HepG2 (cell line): ENCODE measurements around the gene ANKRD62. TPM values are rescaled to one million over a fixed set of nuclear protein-coding genes. Genes with fewer than 3 reads are reported as not detected.

Experiments used
- ATAC-seq: fragments of 200-7000 bp; cut with Tn5 transposase; 3 replicates; pipeline ENCODE4 v1.9.1; 2020; ENCODE audit warnings: mild to moderate bottlenecking, moderate library complexity
- BruUV-seq: library from RNA; stranded (reverse); fragments of 400-500 nt; replicated peaks from 2 replicates; lab custom pipeline; 2021; lab: Mats Ljungman, UMichigan
- CTCF ChIA-PET: fragments of 300-600 bp; formaldehyde crosslinking; extraction: SDS; loops from one replicate; lab custom pipeline; 2021; ENCODE audit warnings: low total read pairs, inconsistent platforms, low intra/inter-chr PET ratio; lab: Yijun Ruan, JAX
- POLR2A ChIA-PET: fragments of 350-600 bp; sonication (Branson Sonifier 250); formaldehyde crosslinking; loops from one replicate; lab custom pipeline; 2020; ENCODE audit warnings: antibody characterized with exemption, inconsistent platforms; lab: Yijun Ruan, JAX
- DNase-seq: peaks from one replicate; pipeline ENCODE4 v3.0.0-alpha.2; 2015; ENCODE audit warnings: low spot score
- FAIRE-seq: peaks from 3 replicates; lab custom pipeline; 2011; peaks lifted over from hg19 to GRCh38; lab: Jason Lieb, UNC
- H2AFZ ChIP-seq: one replicate; pipeline ENCODE4 v1.6.1; 2011; ENCODE audit warnings: low read length, inconsistent platforms
- H3K27ac ChIP-seq: fragments of 300-600 bp; 3 replicates; pipeline ENCODE4 v1.8.0; 2011; ENCODE audit warnings: mixed run types, mild to moderate bottlenecking, mixed read lengths, low read length, inconsistent platforms; ENCODE audit not compliant: insufficient read depth; ENCODE audit errors: extremely low read length
- H3K27me3 ChIP-seq, 2 experiments: fragments of 200-600 bp in 1 of 2; 2 replicates in 1 of 2; 3 replicates in 1 of 2; pipeline versions ENCODE4 v1.6.0 to v1.8.0; 2011; ENCODE audit warnings: low read length in 2 of 2, mild to moderate bottlenecking in 2 of 2, moderate library complexity in 2 of 2, inconsistent platforms in 1 of 2; ENCODE audit not compliant: insufficient read depth in 2 of 2, control insufficient read depth in 1 of 2
- H3K36me3 ChIP-seq, 2 experiments: fragments of 200-600 bp in 1 of 2; replicated peaks in 1 of 2; 2 replicates in 1 of 2; 3 replicates in 1 of 2; pipeline versions ENCODE4 v1.5.1 to v1.8.0; 2011; ENCODE audit warnings: low read length in 2 of 2, inconsistent platforms in 1 of 2; ENCODE audit not compliant: insufficient read depth in 2 of 2, control insufficient read depth in 1 of 2
- H3K4me1 ChIP-seq: 2 replicates; pipeline ENCODE4 v1.5.1; 2012; ENCODE audit warnings: low read length, inconsistent platforms; ENCODE audit not compliant: insufficient read depth
- H3K4me2 ChIP-seq: 2 replicates; pipeline ENCODE4 v1.6.0; 2011; ENCODE audit warnings: low read depth, low read length, inconsistent platforms
- H3K4me3 ChIP-seq, 3 experiments: fragments of 200-600 bp in 1 of 3; sonication (generic), shearing (Covaris generic) in 1 of 3; replicated peaks in 1 of 3; 2 replicates each; pipeline ENCODE4 v1.5.1; 2011 to 2016; ENCODE audit warnings: low read length in 3 of 3, inconsistent platforms in 2 of 3, low read depth in 2 of 3, mild to moderate bottlenecking in 2 of 3, control low read depth in 1 of 3, mixed read lengths in 1 of 3; ENCODE audit not compliant: insufficient read depth in 1 of 3
- H3K79me2 ChIP-seq: one replicate; pipeline ENCODE4 v1.6.1; 2011; ENCODE audit warnings: low read length, inconsistent platforms; ENCODE audit not compliant: insufficient read depth
- H3K9ac ChIP-seq: 2 replicates; pipeline ENCODE4 v1.6.0; 2011; ENCODE audit warnings: mild to moderate bottlenecking, low read depth, low read length, inconsistent platforms; ENCODE audit not compliant: insufficient read depth
- H3K9me3 ChIP-seq: 2 replicates; pipeline ENCODE4 v1.5.1; 2012; ENCODE audit warnings: mild to moderate bottlenecking, low read length
- H4K20me1 ChIP-seq: 2 replicates; pipeline ENCODE4 v1.6.0; 2011; ENCODE audit warnings: inconsistent platforms, mild to moderate bottlenecking, low read length, moderate library complexity; ENCODE audit not compliant: insufficient read depth
- ARNT2 ChIP-seq: sonication (generic); formaldehyde crosslinking; IDR thresholded peaks from 2 replicates; pipeline ENCODE4 v1.8.0; 2022; ENCODE audit warnings: mild to moderate bottlenecking, low read depth, missing genetic modification reagents, moderate library complexity
- HES4 ChIP-seq: sonication (generic); formaldehyde crosslinking; IDR thresholded peaks from 2 replicates; pipeline ENCODE4 v1.9.0; 2021; ENCODE audit warnings: mild to moderate bottlenecking, missing genetic modification reagents, borderline replicate concordance
- HNRNPLL ChIP-seq: fragments of 200-400 bp; formaldehyde crosslinking; IDR thresholded peaks from 2 replicates; pipeline ENCODE4 v1.6.1; 2017; ENCODE audit warnings: mild to moderate bottlenecking, low read depth, low read length; ENCODE audit not compliant: poor library complexity, severe bottlenecking
- MYC ChIP-seq: sonication (generic); formaldehyde crosslinking; IDR thresholded peaks from 2 replicates; pipeline ENCODE4 v1.9.0; 2021; ENCODE audit warnings: missing genetic modification reagents, borderline replicate concordance
- NBN ChIP-seq: fragments of 450-650 bp; conservative IDR thresholded peaks from 2 replicates; pipeline ENCODE4 v1.6.1; 2017
- NPAS2 ChIP-seq: sonication (generic); formaldehyde crosslinking; IDR thresholded peaks from 2 replicates; pipeline ENCODE4 v1.8.0; 2022; ENCODE audit warnings: mild to moderate bottlenecking, missing genetic modification reagents, borderline replicate concordance
- PHF8 ChIP-seq: sonication (generic); formaldehyde crosslinking; IDR thresholded peaks from 2 replicates; pipeline ENCODE4 v1.5.0; 2020; ENCODE audit warnings: missing genetic modification reagents
- PTBP1 ChIP-seq: fragments of 200-400 bp; formaldehyde crosslinking; IDR thresholded peaks from 2 replicates; pipeline ENCODE4 v1.6.1; 2018; ENCODE audit warnings: low read length, low read depth; ENCODE audit not compliant: poor library complexity, severe bottlenecking
- TSC22D2 ChIP-seq: sonication (generic); formaldehyde crosslinking; IDR thresholded peaks from 2 replicates; pipeline ENCODE4 v1.5.1; 2020; ENCODE audit warnings: missing genetic modification reagents, mild to moderate bottlenecking, borderline replicate concordance
- ZFP91 ChIP-seq: sonication (generic); formaldehyde crosslinking; IDR thresholded peaks from 2 replicates; pipeline ENCODE4 v1.9.0; 2022; ENCODE audit warnings: missing genetic modification reagents, mild to moderate bottlenecking, borderline replicate concordance
- ZFY ChIP-seq: sonication (generic); formaldehyde crosslinking; IDR thresholded peaks from 2 replicates; pipeline ENCODE4 v1.4.0; 2020; ENCODE audit warnings: missing genetic modification reagents
- ZNF543 ChIP-seq: sonication (generic); formaldehyde crosslinking; IDR thresholded peaks from 2 replicates; pipeline ENCODE4 v1.4.0; 2020; ENCODE audit warnings: mild to moderate bottlenecking, missing genetic modification reagents
- ZNF563 ChIP-seq: sonication (generic); formaldehyde crosslinking; IDR thresholded peaks from 2 replicates; pipeline ENCODE4 v1.8.0; 2022; ENCODE audit warnings: mild to moderate bottlenecking, moderate library complexity, missing genetic modification reagents
- ZNF766 ChIP-seq: sonication (generic); formaldehyde crosslinking; IDR thresholded peaks from 2 replicates; pipeline ENCODE4 v1.5.0; 2020; ENCODE audit warnings: missing genetic modification reagents, borderline replicate concordance
- WGBS: methylation state at CpG from one replicate; pipeline ENCODE4 v1.1.6; 2017; ENCODE audit warnings: low lambda C conversion rate; 5-methylcytosine and 5-hydroxymethylcytosine counted together
- in situ Hi-C: cut with HindIII; loops from 2 replicates; pipeline ENCODE4 v1.10.0; 2017; ENCODE audit warnings: low pct_unique_long_range_greater_than_20kb; ENCODE audit not compliant: extremely low pct_ligation_motif_present
- intact Hi-C: fragments of 100-400 bp; cut with micrococcal nuclease; formaldehyde crosslinking; loops from one replicate; pipeline ENCODE4 v1.10.0; 2022; ENCODE audit not compliant: unreplicated experiment
- polyA plus RNA-seq, 8 experiments: library from polyadenylated mRNA; depleted of rRNA in 3 of 8; stranded (reverse) in 7 of 8; unstranded in 1 of 8; fragments of >200 nt; fragmentation: Illumina TruSeq in 4 of 8; extraction: Trizol in 4 of 8; gene quantifications; 2 replicates each; pipeline versions ENCODE4 v1.2.1 to v1.2.3, GENCODE V29; 2011 to 2016; ENCODE audit warnings: low read depth in 4 of 8, missing spikeins in 1 of 8, mixed read lengths in 1 of 8; ENCODE audit not compliant: insufficient read depth in 1 of 8
- total RNA-seq, 5 experiments: library from RNA; depleted of rRNA; stranded (reverse); fragments of >200 nt; fragmentation: Illumina TruSeq; extraction: Trizol; gene quantifications; 2 replicates each; pipeline ENCODE4 v1.2.3, GENCODE V29; 2016; ENCODE audit warnings: low read depth in 1 of 5
- TF ChIP-seq, protein P1 (sequence below): sonication (generic); formaldehyde crosslinking; IDR thresholded peaks from 2 replicates; pipeline ENCODE4 v1.5.0; 2020; ENCODE audit warnings: missing genetic modification reagents

ANKRD62 gene
- total and polyA plus RNA-seq, 2 of the 13 experiments (the other 11 are each of a cell fraction or from before 2014, with no cell fraction given) = not detected

- no peak for DNase-seq
- in situ Hi-C loops = no loop called here
- TF ChIP-seq ZNF543 = peak; percentile 46; the same call in 1 of the 2 replicates
- TF ChIP-seq ARNT2 (CRISPR knock-in tag) = no peak
- no peak for TF ChIP-seq ZNF563 (CRISPR knock-in tag)
- no peak for TF ChIP-seq TSC22D2 (CRISPR knock-in tag)
- no peak for TF ChIP-seq MYC (CRISPR knock-in tag)
- TF ChIP-seq ZNF766 (CRISPR knock-in tag) = no peak
- ChIA-PET POLR2A (no interaction called here), CTCF (no interaction called here)
- Histone ChIP-seq H4K20me1 (no peaks in the 10 kb centered on the region), H3K27me3 (peaks cover 0 to 9% of the 10 kb centered on the region in 2 experiments; a peak in 1 of 5 replicates), H3K9me3 (no peaks in the 10 kb centered on the region), H2AFZ (no peak overlapping the region), H3K36me3 (no peaks in the 10 kb centered on the region), H3K4me3 (no peak overlapping the region), H3K4me2 (no peak overlapping the region), H3K4me1 (no peaks in the 10 kb centered on the region), H3K27ac (no peak overlapping the region), H3K79me2 (no peaks in the 10 kb centered on the region), H3K9ac (no peak overlapping the region)
- no peak for FAIRE-seq
- intact Hi-C loops = no loop called here
- no TSS peak for BruUV-seq
- peak; percentile 84 for ATAC-seq
- 65% methylated on average over 6 of the region's 20 CpGs for WGBS
Measured at GRCh38 chr18:12060182-12060870, 33.3 kb upstream of the ANKRD62 start.

DNA sequence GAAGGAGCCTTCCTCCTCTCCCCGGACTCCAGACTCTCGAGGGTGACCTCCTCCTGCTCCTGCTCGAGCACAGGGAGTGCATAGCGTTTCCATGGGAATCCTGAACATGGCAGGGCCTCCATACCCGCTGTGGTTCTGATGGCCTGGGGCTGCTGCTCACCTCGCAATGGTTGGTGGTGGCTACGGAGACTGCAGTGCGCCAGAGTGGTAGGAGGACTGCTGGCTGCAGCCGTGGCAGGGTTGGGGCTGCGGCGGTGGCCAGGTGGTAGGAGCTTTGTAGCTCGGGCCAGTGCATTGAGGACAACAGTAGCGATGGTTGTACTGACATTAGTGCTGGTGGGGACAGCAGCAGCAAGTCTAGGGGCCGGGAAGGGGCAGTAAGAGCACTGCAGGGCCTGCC is 32.0 kb upstream of the ANKRD62 start:
- WGBS = 70% methylated on average over 11 of the region's 14 CpGs
- intact Hi-C loops = no loop called here
- H4K20me1 ChIP-seq = no peaks in the 10 kb centered on the region
- TF ChIP-seq NPAS2 = no peak
- no peak for TF ChIP-seq NBN
- TF ChIP-seq PTBP1 = no peak
- TF ChIP-seq HNRNPLL = no peak
- no peak for TF ChIP-seq HES4 (CRISPR knock-in tag)
- TF ChIP-seq, protein P1, sequence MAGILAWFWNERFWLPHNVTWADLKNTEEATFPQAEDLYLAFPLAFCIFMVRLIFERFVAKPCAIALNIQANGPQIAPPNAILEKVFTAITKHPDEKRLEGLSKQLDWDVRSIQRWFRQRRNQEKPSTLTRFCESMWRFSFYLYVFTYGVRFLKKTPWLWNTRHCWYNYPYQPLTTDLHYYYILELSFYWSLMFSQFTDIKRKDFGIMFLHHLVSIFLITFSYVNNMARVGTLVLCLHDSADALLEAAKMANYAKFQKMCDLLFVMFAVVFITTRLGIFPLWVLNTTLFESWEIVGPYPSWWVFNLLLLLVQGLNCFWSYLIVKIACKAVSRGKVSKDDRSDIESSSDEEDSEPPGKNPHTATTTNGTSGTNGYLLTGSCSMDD (CRISPR knock-in tag) = no peak
- TF ChIP-seq ZFP91 = no peak
- TF ChIP-seq PHF8 = no peak
- no peak for TF ChIP-seq ZFY (CRISPR knock-in tag)
- no peak overlapping the region for H3K4me3 ChIP-seq
- CTCF ChIA-PET = no interaction called here
- DNase-seq = no peak
- no peak overlapping the region for H2AFZ ChIP-seq
- H3K9me3 ChIP-seq = no peaks in the 10 kb centered on the region
- H3K27ac ChIP-seq = no peak overlapping the region
- peaks cover 0 to 12% of the 10 kb centered on the region in 2 experiments; a peak in 1 of 5 replicates for H3K27me3 ChIP-seq
- H3K9ac ChIP-seq = no peak overlapping the region
- FAIRE-seq = no peak
- no peaks in the 10 kb centered on the region for H3K36me3 ChIP-seq
- no peaks in the 10 kb centered on the region for H3K79me2 ChIP-seq
- H3K4me2 ChIP-seq = no peak overlapping the region
- no peaks in the 10 kb centered on the region for H3K4me1 ChIP-seq
- in situ Hi-C loops = no loop called here
- POLR2A ChIA-PET = no interaction called here
- no peak for ATAC-seq
- no TSS peak for BruUV-seq
